GM13976 (cell line): ENCODE results near the gene SERF1A.
"Not testable (repeated sequence)": the region's sequence is repeated elsewhere in the genome, so short reads cannot be mapped to it uniquely, and the experiment has no call there.

Experiments
- DNase-seq: peaks from one replicate; pipeline ENCODE4 v3.0.0; 2012; ENCODE audit warnings: low spot score
- in situ Hi-C: fragments of 300-500 bp; cut with MboI; formaldehyde crosslinking; loops from one replicate; pipeline ENCODE4 v1.12.0; 2022; ENCODE audit warnings: low sequenced_read_pairs, mixed read lengths, inconsistent platforms; ENCODE audit not compliant: unreplicated experiment

The SERF1A gene

GRCh38 chr5:70900533-70901271 is at the start of gene SERF1A:
Gene SERF1A (plus strand): TSS chr5:70900669. CDS start chr5:70900870, 201 bp downstream.
- in situ Hi-C loops, DNase-seq: not testable (repeated sequence)

- DNase-seq, in situ Hi-C loops: not testable (repeated sequence)
Measured at GRCh38 chr5:70866778-70867177, 33.7 kb upstream of the SERF1A start.

GRCh38 chr5:70870626-70871025 is 29.8 kb upstream of the SERF1A start:
- DNase-seq, in situ Hi-C loops: not testable (repeated sequence)

- DNase-seq, in situ Hi-C loops: not testable (repeated sequence)
Measured at GRCh38 chr5:70896076-70896475, 4.4 kb upstream of the SERF1A start.

- in situ Hi-C loops, DNase-seq: not testable (repeated sequence)
Measured at GRCh38 chr5:70901272-70901571, 753 bp downstream of the SERF1A start.

GRCh38 chr5:70906624-70907023 is 6.2 kb downstream of the SERF1A start:
- in situ Hi-C loops, DNase-seq: not testable (repeated sequence)

GRCh38 chr5:70916829-70917228 is 16.4 kb downstream of the SERF1A start:
- in situ Hi-C loops, DNase-seq: not testable (repeated sequence)

GRCh38 chr5:70925211-70925562 is 24.7 kb downstream of the SERF1A start:
- in situ Hi-C loops = not testable (repeated sequence)

GRCh38 chr5:70931709-70932368 is 31.4 kb downstream of the SERF1A start:
- DNase-seq, in situ Hi-C loops: not testable (repeated sequence)

More at GRCh38 chr5:70925211-70925562, 24.7 kb downstream of the SERF1A start:
- DNase-seq = not testable (repeated sequence)

- DNase-seq, in situ Hi-C loops: not testable (repeated sequence)
Measured at GRCh38 chr5:70932560-70932959, 32.1 kb downstream of the SERF1A start.

GRCh38 chr5:70953068-70953467 is 52.6 kb downstream of the SERF1A start:
- in situ Hi-C loops, DNase-seq: not testable (repeated sequence)
